ENCODE measurements around the gene IL10RA.

IL10RA gene

GRCh38 chr11:117985953-117986887, at the start of gene IL10RA:
IL10RA (plus strand) TSS chr11:117986394; CDS start chr11:117986468, 74 bp downstream.
- Histone ChIP-seq H3K36me3 (no peaks in the 10 kb centered on the region), H3K4me2 (peak within 1 kb of the TSS; percentile 96), H3K27me3 (peaks cover 52% of the 10 kb centered on the region), H3K27ac (no peak within 1 kb of the TSS), H3K9ac (peak within 1 kb of the TSS; percentile 48), H3K4me1 (peaks cover 33% of the 10 kb centered on the region), H3K4me3 (peak within 1 kb of the TSS; percentile 66), H4K20me1 (peaks cover 6% of the 10 kb centered on the region; the same call in 1 of the 2 replicates), H3K9me3 (peaks cover 3% of the 10 kb centered on the region; the same call in 1 of the 2 replicates)
- TF ChIP-seq Cebpa-rat (IDR thresholded peaks at IDR 0.05) = no peak

- Histone ChIP-seq H3K4me2 (no peak overlapping the region), H4K20me1 (no peaks in the 10 kb centered on the region)
Measured at GRCh38 chr11:117936973-117937372, 49.2 kb upstream of the IL10RA start.

GRCh38 chr11:117940736-117941135, 45.5 kb upstream of the IL10RA start:
- Histone ChIP-seq H3K36me3 (no peaks in the 10 kb centered on the region), H3K27me3 (no peaks in the 10 kb centered on the region), H3K27ac (no peak overlapping the region), H3K9ac (no peak overlapping the region), H4K20me1 (no peaks in the 10 kb centered on the region), H3K4me1 (no peaks in the 10 kb centered on the region), H3K4me2 (no peak overlapping the region), H3K9me3 (no peaks in the 10 kb centered on the region), H3K4me3 (no peak overlapping the region)
- no peak for TF ChIP-seq Cebpa-rat (IDR thresholded peaks at IDR 0.05)

More at GRCh38 chr11:117936973-117937372, 49.2 kb upstream of the IL10RA start:
- Histone ChIP-seq H3K9me3 (no peaks in the 10 kb centered on the region), H3K36me3 (no peaks in the 10 kb centered on the region), H3K4me1 (peaks cover 18% of the 10 kb centered on the region), H3K27ac (no peak overlapping the region), H3K9ac (no peak overlapping the region), H3K27me3 (peaks cover 5% of the 10 kb centered on the region; the same call in 1 of the 2 replicates), H3K4me3 (no peak overlapping the region)
- no peak for TF ChIP-seq Cebpa-rat (IDR thresholded peaks at IDR 0.05)

GRCh38 chr11:117941163-117941707, 45.0 kb upstream of the IL10RA start:
- Histone ChIP-seq H3K9me3 (no peaks in the 10 kb centered on the region), H3K4me3 (no peak overlapping the region), H3K4me2 (no peak overlapping the region), H3K36me3 (no peaks in the 10 kb centered on the region), H3K9ac (no peak overlapping the region), H4K20me1 (no peaks in the 10 kb centered on the region), H3K27me3 (no peaks in the 10 kb centered on the region), H3K27ac (no peak overlapping the region), H3K4me1 (no peaks in the 10 kb centered on the region)
- no peak for TF ChIP-seq Cebpa-rat (IDR thresholded peaks at IDR 0.05)

- Histone ChIP-seq H3K36me3 (no peaks in the 10 kb centered on the region), H3K27me3 (no peaks in the 10 kb centered on the region), H4K20me1 (no peaks in the 10 kb centered on the region), H3K9me3 (no peaks in the 10 kb centered on the region), H3K27ac (no peak overlapping the region), H3K4me3 (no peak overlapping the region), H3K9ac (no peak overlapping the region), H3K4me1 (peaks cover 6% of the 10 kb centered on the region; the same call in 1 of the 2 replicates), H3K4me2 (no peak overlapping the region)
- TF ChIP-seq Cebpa-rat (IDR thresholded peaks at IDR 0.05) = no peak
Measured at GRCh38 chr11:117941976-117942654, 44.1 kb upstream of the IL10RA start.

- H3K9me3 ChIP-seq = no peaks in the 10 kb centered on the region
- no peaks in the 10 kb centered on the region for H3K36me3 ChIP-seq
- no peak overlapping the region for H3K4me3 ChIP-seq
- no peak overlapping the region for H3K4me2 ChIP-seq
- H3K4me1 ChIP-seq = peaks cover 19% of the 10 kb centered on the region
- no peaks in the 10 kb centered on the region for H3K27me3 ChIP-seq
- TF ChIP-seq Cebpa-rat (IDR thresholded peaks at IDR 0.05) = no peak
- no peaks in the 10 kb centered on the region for H4K20me1 ChIP-seq
- H3K9ac ChIP-seq = no peak overlapping the region
- no peak overlapping the region for H3K27ac ChIP-seq
Measured at GRCh38 chr11:117944554-117944953, 41.6 kb upstream of the IL10RA start.

GRCh38 chr11:117945047-117945810, 41.0 kb upstream of the IL10RA start:
- no peak overlapping the region for H3K4me3 ChIP-seq
- H3K4me1 ChIP-seq = peaks cover 26% of the 10 kb centered on the region
- no peak overlapping the region for H3K9ac ChIP-seq
- no peak overlapping the region for H3K4me2 ChIP-seq
- no peaks in the 10 kb centered on the region for H3K9me3 ChIP-seq
- no peak overlapping the region for H3K27ac ChIP-seq
- H3K36me3 ChIP-seq = no peaks in the 10 kb centered on the region
- no peak for TF ChIP-seq Cebpa-rat (IDR thresholded peaks at IDR 0.05)
- H4K20me1 ChIP-seq = no peaks in the 10 kb centered on the region
- H3K27me3 ChIP-seq = no peaks in the 10 kb centered on the region

GRCh38 chr11:117946156-117946841, 39.9 kb upstream of the IL10RA start:
- H4K20me1 ChIP-seq = peaks cover 3% of the 10 kb centered on the region; the same call in 1 of the 2 replicates
- no peak for TF ChIP-seq Cebpa-rat (IDR thresholded peaks at IDR 0.05)
- H3K36me3 ChIP-seq = no peaks in the 10 kb centered on the region
- H3K4me2 ChIP-seq = no peak overlapping the region
- no peak overlapping the region for H3K9ac ChIP-seq
- no peak overlapping the region for H3K27ac ChIP-seq
- H3K4me3 ChIP-seq = no peak overlapping the region
- H3K9me3 ChIP-seq = no peaks in the 10 kb centered on the region
- H3K4me1 ChIP-seq = peaks cover 37% of the 10 kb centered on the region
- no peaks in the 10 kb centered on the region for H3K27me3 ChIP-seq
